K562 (cell line): ENCODE measurements around the gene USPL1. TPM values are rescaled to one million over a fixed set of nuclear protein-coding genes. Genes with fewer than 3 reads are reported as not detected.

Source experiments
- ATAC-seq: fragments of 200-7000 bp; cut with Tn5 transposase; 3 replicates; pipeline ENCODE4 v1.9.1; 2020; ENCODE audit warnings: moderate library complexity
- BruUV-seq: library from RNA; stranded (reverse); fragments of 400-500 nt; replicated peaks from 2 replicates; lab custom pipeline; 2021; lab: Mats Ljungman, UMichigan
- CTCF ChIA-PET: fragments of 300-600 bp; formaldehyde crosslinking; extraction: SDS; loops from one replicate; lab custom pipeline; 2021; ENCODE audit warnings: low intra/inter-chr PET ratio; lab: Yijun Ruan, JAX
- POLR2A ChIA-PET: fragments of 300-600, 350-650 bp; sonication (Branson Sonifier 250); formaldehyde crosslinking; extraction: SDS; loops from one replicate; lab custom pipeline; 2021; ENCODE audit warnings: antibody characterized with exemption, inconsistent platforms; lab: Yijun Ruan, JAX
- DNase-seq, 4 experiments: peaks; one replicate each; pipeline versions ENCODE4 v3.0.0 to v3.0.0-alpha.2; 2011 to 2018; ENCODE audit warnings: low spot score in 3 of 4, mixed read lengths in 3 of 4; ENCODE audit errors: extremely low read depth in 1 of 4
- FAIRE-seq: peaks from 2 replicates; lab custom pipeline; 2011; peaks lifted over from hg19 to GRCh38; lab: Jason Lieb, UNC
- H2AFZ ChIP-seq: 2 replicates; pipeline ENCODE4 v1.6.0; 2011; ENCODE audit warnings: low read depth, low read length, control low read depth, inconsistent platforms
- H3K27ac ChIP-seq: fragments of 200-600 bp; 3 replicates; pipeline ENCODE4 v1.8.0; 2011; ENCODE audit warnings: low read depth, mild to moderate bottlenecking, control low read depth, inconsistent platforms, low read length, moderate library complexity, mixed read lengths; ENCODE audit errors: extremely low read depth
- H3K27me3 ChIP-seq, 2 experiments: fragments of 300-600 bp in 1 of 2; 2 replicates in 1 of 2; 3 replicates in 1 of 2; pipeline versions ENCODE4 v1.6.0 to v1.8.0; 2011; ENCODE audit warnings: inconsistent platforms in 2 of 2, low read length in 2 of 2, mild to moderate bottlenecking in 1 of 2, mixed read lengths in 1 of 2, moderate library complexity in 1 of 2; ENCODE audit not compliant: control insufficient read depth in 2 of 2, insufficient read depth in 2 of 2
- H3K36me3 ChIP-seq: fragments of 300-600 bp; 3 replicates; pipeline ENCODE4 v1.8.0; 2011; ENCODE audit warnings: mild to moderate bottlenecking, low read length, inconsistent platforms; ENCODE audit not compliant: control insufficient read depth, insufficient read depth
- H3K4me1 ChIP-seq, 2 experiments: fragments of 200-600 bp in 1 of 2; replicated peaks in 1 of 2; 2 replicates in 1 of 2; 3 replicates in 1 of 2; pipeline versions ENCODE4 v1.5.1 to v1.8.0; 2011; ENCODE audit warnings: inconsistent platforms in 2 of 2, low read length in 2 of 2, mild to moderate bottlenecking in 1 of 2, mixed read lengths in 1 of 2, moderate library complexity in 1 of 2; ENCODE audit not compliant: control insufficient read depth in 2 of 2, insufficient read depth in 2 of 2
- H3K4me2 ChIP-seq: 2 replicates; pipeline ENCODE4 v1.6.1; 2011; ENCODE audit warnings: low read length, control low read depth, inconsistent platforms, mixed read lengths; ENCODE audit not compliant: insufficient read depth
- H3K4me3 ChIP-seq: fragments of 200-600 bp; sonication (generic), shearing (Covaris generic); 2 replicates; pipeline ENCODE4 v1.5.1; 2016; ENCODE audit warnings: control low read depth, inconsistent platforms
- H3K79me2 ChIP-seq: fragments of 200-600 bp; 3 replicates; pipeline ENCODE4 v1.8.0; 2011; ENCODE audit warnings: low read length, inconsistent platforms; ENCODE audit not compliant: control insufficient read depth, insufficient read depth
- H3K9ac ChIP-seq, 2 experiments: 2 replicates each; pipeline versions ENCODE4 v1.6.0 to v1.6.1; 2011; ENCODE audit warnings: low read depth in 2 of 2, low read length in 2 of 2, control low read depth in 1 of 2, inconsistent platforms in 1 of 2, mild to moderate bottlenecking in 1 of 2, mixed read lengths in 1 of 2; ENCODE audit not compliant: insufficient read depth in 1 of 2
- H3K9me1 ChIP-seq: one replicate; pipeline ENCODE4 v1.6.0; 2011; ENCODE audit warnings: inconsistent platforms, mild to moderate bottlenecking, low read length, moderate library complexity; ENCODE audit not compliant: control insufficient read depth, insufficient read depth
- H3K9me3 ChIP-seq: replicated peaks from 2 replicates; pipeline ENCODE4 v1.5.1; 2011; ENCODE audit warnings: low read depth, low read length, inconsistent platforms; ENCODE audit not compliant: control insufficient read depth, insufficient read depth
- H4K20me1 ChIP-seq: replicated peaks from 2 replicates; pipeline ENCODE4 v1.6.1; 2011; ENCODE audit warnings: low read length, inconsistent platforms, mixed read lengths; ENCODE audit not compliant: control insufficient read depth, insufficient read depth
- FIP1L1 ChIP-seq: fragments of 200-400 bp; formaldehyde crosslinking; IDR thresholded peaks from 2 replicates; pipeline ENCODE4 v1.6.1; 2018; ENCODE audit warnings: mild to moderate bottlenecking, low read depth, low read length; ENCODE audit not compliant: poor library complexity, severe bottlenecking
- HMGN3 ChIP-seq: IDR thresholded peaks from 2 replicates; pipeline ENCODE4 v1.6.1; 2011; ENCODE audit warnings: borderline replicate concordance, low read depth, mild to moderate bottlenecking, mixed read lengths, low read length; ENCODE audit not compliant: insufficient read length; ENCODE audit errors: extremely low read depth
- NBN ChIP-seq: fragments of 450-650 bp; IDR thresholded peaks from 2 replicates; pipeline ENCODE4 v1.6.1; 2016; ENCODE audit warnings: low read depth, mild to moderate bottlenecking
- NFYB ChIP-seq: IDR thresholded peaks from 2 replicates; pipeline ENCODE4 v1.6.1; 2011; ENCODE audit warnings: mild to moderate bottlenecking, moderate library complexity; ENCODE audit not compliant: insufficient read length; ENCODE audit errors: extremely low read depth
- PHTF2 ChIP-seq: fragments of 250-450 bp; sonication (Bioruptor Pico); IDR thresholded peaks from 2 replicates; pipeline ENCODE4 v1.5.0; 2021; ENCODE audit warnings: mild to moderate bottlenecking
- POLR2A ChIP-seq: fragments of 450-650 bp; conservative IDR thresholded peaks from 2 replicates; pipeline ENCODE4 v1.6.1; 2016
- SNAPC5 ChIP-seq: fragments of 250-450 bp; sonication (Bioruptor Pico); IDR thresholded peaks from 2 replicates; pipeline ENCODE4 v1.8.0; 2021; ENCODE audit warnings: moderate library complexity, mild to moderate bottlenecking, inconsistent platforms
- TAL1 ChIP-seq: fragments of 450-650 bp; IDR thresholded peaks from 2 replicates; pipeline ENCODE4 v1.6.1; 2016; ENCODE audit warnings: mild to moderate bottlenecking
- WGBS: fragments of 100-300 bp; shearing (Covaris generic); methylation state at CpG from one replicate; pipeline ENCODE4 v1.1.6; 2016; ENCODE audit warnings: low coverage, mixed read lengths; ENCODE audit not compliant: insufficient coverage; ENCODE audit errors: missing lambda C conversion rate; 5-methylcytosine and 5-hydroxymethylcytosine counted together
- in situ Hi-C: fragments of 300-500 bp; cut with MboI; formaldehyde crosslinking; loops from 4 replicates; pipeline ENCODE4 v1.15.0; 2018; ENCODE audit warnings: inconsistent platforms, mixed read lengths
- intact Hi-C: fragments of 100-400 bp; cut with micrococcal nuclease; formaldehyde crosslinking; loops from 2 replicates; pipeline ENCODE4 v1.14.2; 2022
- polyA plus RNA-seq, 8 experiments: library from polyadenylated mRNA; depleted of rRNA in 4 of 8; stranded (reverse) in 5 of 8; unstranded in 3 of 8; fragments of >200 nt; fragmentation: Nextera tagmentation in 2 of 8; fragmentation: Illumina TruSeq in 1 of 8; extraction: Ambion mirVana in 2 of 8; extraction: Trizol in 1 of 8; gene quantifications; 2 replicates each; pipeline versions ENCODE4 v1.2.1 to v1.2.3, GENCODE V29; 2011 to 2014; ENCODE audit warnings: inconsistent platforms in 1 of 8, missing spikeins in 1 of 8
- total RNA-seq, 7 experiments: library from RNA; depleted of rRNA in 6 of 7; stranded (reverse); fragments of >200 nt in 6 of 7; fragmentation: Illumina TruSeq in 2 of 7; extraction: Trizol in 2 of 7; gene quantifications; 2 replicates each; pipeline versions ENCODE4 v1.2.1 to v1.2.3, GENCODE V29; 2011 to 2021; ENCODE audit warnings: low replicate concordance in 1 of 7
- TF ChIP-seq, protein P1 (sequence below): fragments of 450-650 bp; conservative IDR thresholded peaks from 2 replicates; pipeline ENCODE4 v1.6.1; 2016; ENCODE audit warnings: missing genetic modification characterization, low read depth, mild to moderate bottlenecking, missing compliant biosample characterization, moderate library complexity
- TF ChIP-seq, protein P2 (sequence below): fragments of 450-650 bp; formaldehyde crosslinking; IDR thresholded peaks from 2 replicates; pipeline ENCODE4 v1.4.0; 2020; ENCODE audit warnings: mild to moderate bottlenecking, moderate library complexity

Gene USPL1
- total and polyA plus RNA-seq, 9 of the 15 experiments (the other 6 are each of a cell fraction or from before 2014, with no cell fraction given): 5.5 to 18.0 (median 12.0) TPM

DNA sequence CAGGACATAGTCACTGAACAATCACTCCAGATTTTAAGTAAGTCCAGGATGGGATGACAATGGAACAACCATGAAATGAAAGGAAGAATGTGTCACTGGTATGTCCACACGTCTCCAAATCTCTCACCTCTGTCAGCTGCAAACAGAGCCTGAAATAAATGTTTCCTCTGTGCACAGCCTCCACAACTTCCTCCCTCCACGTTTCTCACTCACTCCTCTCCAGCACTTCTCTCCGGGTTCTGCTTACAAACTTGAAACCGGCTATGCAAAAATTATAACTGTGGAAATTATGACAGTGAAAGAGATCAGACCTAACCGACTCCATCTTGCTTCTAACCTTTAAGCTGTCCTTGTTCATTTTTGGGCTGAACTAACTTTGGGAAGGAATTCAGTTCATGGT lies 82.6 kb downstream of the USPL1 start:
- H4K20me1 ChIP-seq: no peaks in the 10 kb centered on the region
- no peak overlapping the region for H3K27ac ChIP-seq
- ChIA-PET POLR2A (no interaction called here), CTCF (no interaction called here)
- no peaks in the 10 kb centered on the region for H3K4me1 ChIP-seq
- WGBS: 0% methylated on average over 5 of the region's 5 CpGs
- intact Hi-C loops (no loop called here), in situ Hi-C loops (no loop called here)
- peaks cover 13 to 41% of the 10 kb centered on the region in 2 experiments for H3K27me3 ChIP-seq
- H2AFZ ChIP-seq: no peak overlapping the region
- H3K4me3 ChIP-seq: no peak overlapping the region
- no peak overlapping the region for H3K9ac ChIP-seq
- H3K9me1 ChIP-seq: no peaks in the 10 kb centered on the region
- FAIRE-seq: no peak
- no peaks in the 10 kb centered on the region for H3K79me2 ChIP-seq
- H3K4me2 ChIP-seq: no peak overlapping the region
- no peaks in the 10 kb centered on the region for H3K9me3 ChIP-seq
- ATAC-seq: no peak
- no peaks in the 10 kb centered on the region for H3K36me3 ChIP-seq
- TF ChIP-seq HMGN3 (no peak), NFYB (no peak), FIP1L1 (no peak), POLR2A (no peak), NBN (no peak), PHTF2 (CRISPR knock-in tag) (no peak), SNAPC5 (CRISPR knock-in tag) (no peak), TAL1 (no peak)
- TF ChIP-seq, protein P1, sequence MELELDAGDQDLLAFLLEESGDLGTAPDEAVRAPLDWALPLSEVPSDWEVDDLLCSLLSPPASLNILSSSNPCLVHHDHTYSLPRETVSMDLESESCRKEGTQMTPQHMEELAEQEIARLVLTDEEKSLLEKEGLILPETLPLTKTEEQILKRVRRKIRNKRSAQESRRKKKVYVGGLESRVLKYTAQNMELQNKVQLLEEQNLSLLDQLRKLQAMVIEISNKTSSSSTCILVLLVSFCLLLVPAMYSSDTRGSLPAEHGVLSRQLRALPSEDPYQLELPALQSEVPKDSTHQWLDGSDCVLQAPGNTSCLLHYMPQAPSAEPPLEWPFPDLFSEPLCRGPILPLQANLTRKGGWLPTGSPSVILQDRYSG (tag): no peak
- TF ChIP-seq, protein P2, sequence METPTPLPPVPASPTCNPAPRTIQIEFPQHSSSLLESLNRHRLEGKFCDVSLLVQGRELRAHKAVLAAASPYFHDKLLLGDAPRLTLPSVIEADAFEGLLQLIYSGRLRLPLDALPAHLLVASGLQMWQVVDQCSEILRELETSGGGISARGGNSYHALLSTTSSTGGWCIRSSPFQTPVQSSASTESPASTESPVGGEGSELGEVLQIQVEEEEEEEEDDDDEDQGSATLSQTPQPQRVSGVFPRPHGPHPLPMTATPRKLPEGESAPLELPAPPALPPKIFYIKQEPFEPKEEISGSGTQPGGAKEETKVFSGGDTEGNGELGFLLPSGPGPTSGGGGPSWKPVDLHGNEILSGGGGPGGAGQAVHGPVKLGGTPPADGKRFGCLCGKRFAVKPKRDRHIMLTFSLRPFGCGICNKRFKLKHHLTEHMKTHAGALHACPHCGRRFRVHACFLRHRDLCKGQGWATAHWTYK (CRISPR knock-in tag): no peak
- TF ChIP-seq, all 486 proteins: peak for 0
- DNase-seq: no peak
- BruUV-seq: no TSS peak
